Measurements from ENCODE around the gene CCDC12. TPM values are rescaled to one million over a fixed set of nuclear protein-coding genes. Genes with fewer than 3 reads are reported as not detected.

Gene CCDC12
- total RNA-seq, 1 donor from 2014 or later: 17.9 TPM

DNA sequence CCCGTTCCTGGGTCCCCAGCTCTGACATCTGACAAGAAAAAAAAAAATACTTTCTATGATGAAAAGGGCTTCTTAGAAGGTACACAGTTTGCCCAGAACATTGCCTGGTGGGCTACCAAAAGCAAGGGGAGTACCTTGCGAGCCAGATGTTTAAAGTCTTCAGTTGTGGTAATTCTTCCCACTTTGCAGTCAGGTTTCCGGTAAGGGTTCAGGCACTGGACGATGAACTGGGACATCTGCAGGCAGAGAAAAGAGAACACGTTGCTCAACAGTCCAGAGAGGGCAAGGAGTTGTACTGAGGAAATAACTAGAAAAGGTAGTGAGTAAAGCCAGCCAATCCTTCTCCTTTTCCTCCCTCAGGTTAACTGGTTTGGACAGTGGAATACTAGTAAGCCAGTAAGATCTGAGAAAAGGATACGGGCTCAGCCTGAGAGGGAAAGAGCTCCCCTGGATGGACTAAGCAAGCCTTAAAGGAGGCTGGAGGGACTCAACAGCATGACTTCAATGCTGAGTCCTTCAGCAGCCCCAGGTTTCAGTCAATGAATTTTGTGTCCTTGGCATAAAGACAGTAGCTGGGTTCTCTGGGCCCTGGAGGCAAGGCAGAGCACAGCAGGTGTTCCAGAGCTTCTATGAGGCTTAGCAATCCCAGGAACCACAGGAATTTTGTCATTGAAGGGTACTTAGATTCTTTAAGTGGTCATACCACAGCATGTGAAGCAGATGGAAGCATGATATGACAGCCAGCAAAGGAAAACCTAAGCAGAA lies 41.1 kb upstream of the CCDC12 start:
- Histone ChIP-seq H3K4me2 (no peak overlapping the region), H3K27ac (no peak overlapping the region), H2AFZ (replicated peaks) (no peak overlapping the region), H4K20me1 (ENCODE audit: low read depth) (peaks cover 4% of the 10 kb centered on the region), H3F3A (ENCODE audit: low read depth) (no peaks in the 10 kb centered on the region), H3K9me3 (ENCODE audit: low read depth) (no peaks in the 10 kb centered on the region), H3K36me3 (no peaks in the 10 kb centered on the region), H3K4me3 (no peak overlapping the region), H3K27me3 (no peaks in the 10 kb centered on the region), H3K9ac (no peak overlapping the region), H3K79me2 (ENCODE audit: low read depth) (no peaks in the 10 kb centered on the region), H3K4me1 (no peaks in the 10 kb centered on the region)
- Mint-ChIP-seq H3K4me1 (no peaks in the 10 kb centered on the region), H3K4me3 (no peak overlapping the region), H3K27ac (no peak overlapping the region), H3K27me3 (ENCODE audit: insufficient read depth, low read depth) (no peaks in the 10 kb centered on the region), H3K36me3 (peaks cover 11% of the 10 kb centered on the region), H3K9me3 (no peaks in the 10 kb centered on the region)
- TF ChIP-seq EZH2 (IDR thresholded peaks at IDR 0.05) (no peak), EZH2phosphoT487 (IDR thresholded peaks at IDR 0.05) (no peak)
- TF ChIP-seq, protein P1, sequence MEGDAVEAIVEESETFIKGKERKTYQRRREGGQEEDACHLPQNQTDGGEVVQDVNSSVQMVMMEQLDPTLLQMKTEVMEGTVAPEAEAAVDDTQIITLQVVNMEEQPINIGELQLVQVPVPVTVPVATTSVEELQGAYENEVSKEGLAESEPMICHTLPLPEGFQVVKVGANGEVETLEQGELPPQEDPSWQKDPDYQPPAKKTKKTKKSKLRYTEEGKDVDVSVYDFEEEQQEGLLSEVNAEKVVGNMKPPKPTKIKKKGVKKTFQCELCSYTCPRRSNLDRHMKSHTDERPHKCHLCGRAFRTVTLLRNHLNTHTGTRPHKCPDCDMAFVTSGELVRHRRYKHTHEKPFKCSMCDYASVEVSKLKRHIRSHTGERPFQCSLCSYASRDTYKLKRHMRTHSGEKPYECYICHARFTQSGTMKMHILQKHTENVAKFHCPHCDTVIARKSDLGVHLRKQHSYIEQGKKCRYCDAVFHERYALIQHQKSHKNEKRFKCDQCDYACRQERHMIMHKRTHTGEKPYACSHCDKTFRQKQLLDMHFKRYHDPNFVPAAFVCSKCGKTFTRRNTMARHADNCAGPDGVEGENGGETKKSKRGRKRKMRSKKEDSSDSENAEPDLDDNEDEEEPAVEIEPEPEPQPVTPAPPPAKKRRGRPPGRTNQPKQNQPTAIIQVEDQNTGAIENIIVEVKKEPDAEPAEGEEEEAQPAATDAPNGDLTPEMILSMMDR (IDR thresholded peaks at IDR 0.05): no peak
- DNase-seq (ENCODE audit: low spot score): no peak

DNA sequence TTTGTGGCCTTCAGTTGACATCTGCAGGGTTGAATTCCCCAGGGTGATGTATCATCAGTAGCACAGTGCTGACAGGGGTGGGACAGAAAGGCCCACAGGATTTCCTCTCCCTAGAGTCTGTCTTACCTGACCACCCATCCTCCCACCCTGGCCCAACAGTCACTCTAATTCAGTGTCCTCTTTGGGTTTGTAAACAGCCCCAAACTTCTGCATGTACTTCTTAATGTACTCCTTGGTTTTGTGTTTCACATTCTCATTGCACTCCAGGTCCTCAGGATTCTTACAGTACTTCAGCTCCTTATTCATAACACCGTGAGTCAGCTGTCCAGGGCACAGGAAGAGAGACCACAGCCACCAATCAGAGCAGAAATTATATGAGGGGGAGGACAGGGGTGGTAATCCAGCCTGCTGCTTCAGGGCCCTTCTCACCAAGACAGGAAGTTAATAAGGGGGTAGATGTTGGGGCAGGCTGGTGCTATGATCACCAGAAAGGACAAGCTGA lies 40.4 kb upstream of the CCDC12 start:
- Mint-ChIP-seq H3K27me3 (ENCODE audit: insufficient read depth, low read depth) (no peaks in the 10 kb centered on the region), H3K9me3 (no peaks in the 10 kb centered on the region), H3K4me1 (no peaks in the 10 kb centered on the region), H3K27ac (no peak overlapping the region), H3K4me3 (no peak overlapping the region), H3K36me3 (peaks cover 11% of the 10 kb centered on the region)
- no peaks in the 10 kb centered on the region for H3K79me2 ChIP-seq (ENCODE audit: low read depth)
- no peak overlapping the region for H3K9ac ChIP-seq
- H3K27me3 ChIP-seq: no peaks in the 10 kb centered on the region
- no peak for DNase-seq (ENCODE audit: low spot score)
- H3K4me3 ChIP-seq: no peak overlapping the region
- no peaks in the 10 kb centered on the region for H3F3A ChIP-seq (ENCODE audit: low read depth)
- no peaks in the 10 kb centered on the region for H3K9me3 ChIP-seq (ENCODE audit: low read depth)
- H4K20me1 ChIP-seq (ENCODE audit: low read depth): peaks cover 4% of the 10 kb centered on the region
- no peaks in the 10 kb centered on the region for H3K4me1 ChIP-seq
- no peak overlapping the region for H3K4me2 ChIP-seq
- TF ChIP-seq EZH2phosphoT487 (IDR thresholded peaks at IDR 0.05) (no peak), EZH2 (IDR thresholded peaks at IDR 0.05) (no peak)
- no peak overlapping the region for H3K27ac ChIP-seq
- no peaks in the 10 kb centered on the region for H3K36me3 ChIP-seq
- no peak overlapping the region for H2AFZ ChIP-seq (replicated peaks)

DNA sequence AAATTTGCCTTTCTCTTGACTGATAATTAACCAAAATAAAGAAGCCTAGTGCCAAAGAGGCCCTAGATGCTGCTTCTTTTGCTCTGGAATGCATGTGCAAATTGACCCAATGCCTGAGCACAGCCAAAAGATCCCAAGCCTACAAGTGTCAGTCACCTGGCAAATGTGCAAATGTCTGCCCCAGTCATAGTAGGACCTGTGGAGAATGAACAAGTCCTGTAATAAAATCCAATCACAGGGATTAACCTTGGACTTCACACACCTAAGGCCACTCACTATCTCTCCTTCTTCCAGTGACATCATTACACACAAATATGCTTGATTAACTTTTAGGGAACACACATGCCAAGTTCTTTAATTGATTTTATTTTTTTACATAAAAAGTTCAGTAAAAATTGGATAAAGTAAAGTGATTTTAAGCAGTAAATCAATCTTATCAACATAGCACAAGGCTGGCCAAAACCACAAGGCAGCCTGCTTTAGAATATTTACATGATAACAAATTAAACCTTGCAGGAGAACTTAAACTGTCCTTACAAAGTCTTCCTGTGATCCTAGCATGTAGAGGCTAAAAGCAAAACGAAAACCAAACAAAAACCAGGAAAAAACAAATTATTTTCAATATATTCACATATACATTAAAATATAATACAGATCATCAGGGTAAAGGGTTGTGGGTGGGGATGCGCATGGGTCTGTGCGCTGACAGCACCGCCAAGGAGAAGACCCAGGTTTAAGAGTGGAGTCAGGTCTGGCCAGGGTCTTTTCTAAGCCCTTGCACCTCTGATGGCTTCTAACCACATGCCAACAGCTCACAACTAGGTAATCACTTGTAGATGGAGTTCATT lies 39.8 kb upstream of the CCDC12 start:
- H3K9me3 Mint-ChIP-seq: no peaks in the 10 kb centered on the region
- no peak overlapping the region for H3K4me3 ChIP-seq
- peaks cover 4% of the 10 kb centered on the region for H4K20me1 ChIP-seq (ENCODE audit: low read depth)
- H3F3A ChIP-seq (ENCODE audit: low read depth): no peaks in the 10 kb centered on the region
- DNase-seq (ENCODE audit: low spot score): no peak
- no peaks in the 10 kb centered on the region for H3K9me3 ChIP-seq (ENCODE audit: low read depth)
- H3K36me3 Mint-ChIP-seq: peaks cover 14% of the 10 kb centered on the region
- no peak overlapping the region for H3K27ac ChIP-seq
- H3K4me2 ChIP-seq: no peak overlapping the region
- H3K27me3 Mint-ChIP-seq (ENCODE audit: insufficient read depth, low read depth): no peaks in the 10 kb centered on the region
- no peaks in the 10 kb centered on the region for H3K27me3 ChIP-seq
- no peaks in the 10 kb centered on the region for H3K4me1 Mint-ChIP-seq
- H2AFZ ChIP-seq (replicated peaks): no peak overlapping the region
- H3K9ac ChIP-seq: no peak overlapping the region
- no peaks in the 10 kb centered on the region for H3K4me1 ChIP-seq
- no peak overlapping the region for H3K4me3 Mint-ChIP-seq
- no peaks in the 10 kb centered on the region for H3K36me3 ChIP-seq
- no peaks in the 10 kb centered on the region for H3K79me2 ChIP-seq (ENCODE audit: low read depth)
- H3K27ac Mint-ChIP-seq: no peak overlapping the region
- TF ChIP-seq EZH2phosphoT487 (IDR thresholded peaks at IDR 0.05) (no peak), EZH2 (IDR thresholded peaks at IDR 0.05) (no peak)
- TF ChIP-seq, protein P1 (IDR thresholded peaks at IDR 0.05): no peak
